Measurements from ENCODE around the gene GABBR2.

The GABBR2 gene

DNA sequence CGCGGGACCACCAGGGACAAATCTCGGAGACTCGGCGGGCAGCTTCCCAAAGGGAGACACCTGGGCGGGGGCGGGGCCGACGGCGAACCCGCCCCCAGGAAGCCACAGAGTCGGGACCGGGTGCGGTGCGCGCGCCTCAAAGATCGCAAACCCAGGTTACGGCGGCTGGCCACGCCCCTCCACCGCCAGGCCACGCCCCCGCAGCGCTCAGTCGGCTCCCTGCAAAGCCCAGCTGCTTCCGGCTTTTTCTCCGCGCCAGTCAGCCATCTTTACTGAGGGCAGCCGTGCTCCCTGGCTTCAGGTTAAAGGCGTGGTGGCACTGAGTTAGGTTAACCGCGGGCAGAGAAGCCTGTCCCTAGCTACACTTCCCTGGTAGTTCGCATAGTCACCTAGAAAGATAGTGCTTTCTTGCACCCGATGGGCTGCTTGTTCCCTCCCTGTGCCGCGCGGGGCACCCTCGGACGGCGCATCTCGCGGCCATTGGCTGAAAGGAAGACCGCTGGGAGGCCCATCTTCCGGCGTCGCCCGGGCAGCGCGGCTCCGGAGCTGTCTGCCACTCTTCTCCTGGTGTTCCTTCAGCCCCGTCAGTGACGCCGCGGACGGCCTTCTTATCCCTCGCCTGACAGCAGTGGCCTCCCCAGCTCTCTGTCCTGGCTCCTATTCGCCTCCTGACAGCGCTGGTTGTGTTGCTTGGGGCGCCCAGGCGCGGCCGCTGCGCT, 453.0 kb downstream of the GABBR2 start, which contains the start of gene TBC1D2:
TBC1D2 (minus strand) TSS at position 72 of the 719 bp plus-strand sequence. CDS start 108 bp downstream, outside the sequence.
- TF ChIP-seq, protein P1, sequence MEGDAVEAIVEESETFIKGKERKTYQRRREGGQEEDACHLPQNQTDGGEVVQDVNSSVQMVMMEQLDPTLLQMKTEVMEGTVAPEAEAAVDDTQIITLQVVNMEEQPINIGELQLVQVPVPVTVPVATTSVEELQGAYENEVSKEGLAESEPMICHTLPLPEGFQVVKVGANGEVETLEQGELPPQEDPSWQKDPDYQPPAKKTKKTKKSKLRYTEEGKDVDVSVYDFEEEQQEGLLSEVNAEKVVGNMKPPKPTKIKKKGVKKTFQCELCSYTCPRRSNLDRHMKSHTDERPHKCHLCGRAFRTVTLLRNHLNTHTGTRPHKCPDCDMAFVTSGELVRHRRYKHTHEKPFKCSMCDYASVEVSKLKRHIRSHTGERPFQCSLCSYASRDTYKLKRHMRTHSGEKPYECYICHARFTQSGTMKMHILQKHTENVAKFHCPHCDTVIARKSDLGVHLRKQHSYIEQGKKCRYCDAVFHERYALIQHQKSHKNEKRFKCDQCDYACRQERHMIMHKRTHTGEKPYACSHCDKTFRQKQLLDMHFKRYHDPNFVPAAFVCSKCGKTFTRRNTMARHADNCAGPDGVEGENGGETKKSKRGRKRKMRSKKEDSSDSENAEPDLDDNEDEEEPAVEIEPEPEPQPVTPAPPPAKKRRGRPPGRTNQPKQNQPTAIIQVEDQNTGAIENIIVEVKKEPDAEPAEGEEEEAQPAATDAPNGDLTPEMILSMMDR (IDR thresholded peaks at IDR 0.05; ENCODE audit: low read depth, low read length), result 0 out of 2 replicates have a peak, but pooled peaks have one; percentile 4
- H3K4me3 ChIP-seq (ENCODE audit: low read depth, low read length), result peak within 1 kb of the TSS; percentile 98

DNA sequence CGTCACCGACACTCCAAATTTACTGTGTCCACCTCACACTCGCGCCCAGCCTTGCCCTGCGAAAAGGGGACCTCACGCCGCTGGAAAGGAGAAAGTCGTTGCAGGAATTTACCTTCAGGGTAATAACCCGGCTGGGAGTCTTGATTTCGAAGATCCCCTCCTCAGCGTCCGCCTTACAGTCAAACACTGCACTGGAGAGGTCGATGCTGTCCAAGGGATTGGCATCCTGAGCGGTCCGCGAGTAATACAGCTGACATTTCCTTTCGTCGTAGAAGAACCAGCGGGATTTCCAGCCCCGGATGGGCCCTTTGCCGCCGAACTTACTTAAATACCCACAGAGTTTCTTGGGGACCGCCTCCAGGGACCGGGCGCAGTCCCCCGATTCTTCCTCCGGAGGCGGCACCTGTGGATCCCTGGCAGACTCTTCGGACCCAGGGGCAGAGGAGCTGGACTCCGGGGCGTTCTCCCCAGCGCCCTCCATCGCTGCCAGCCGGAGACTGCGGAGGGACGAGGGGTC, 453.6 kb downstream of the GABBR2 start:
- TF ChIP-seq, protein P1 (IDR thresholded peaks at IDR 0.05; ENCODE audit: low read depth, low read length), result no peak
- H3K4me3 ChIP-seq (ENCODE audit: low read depth, low read length), result peak overlapping the region; percentile 98

DNA sequence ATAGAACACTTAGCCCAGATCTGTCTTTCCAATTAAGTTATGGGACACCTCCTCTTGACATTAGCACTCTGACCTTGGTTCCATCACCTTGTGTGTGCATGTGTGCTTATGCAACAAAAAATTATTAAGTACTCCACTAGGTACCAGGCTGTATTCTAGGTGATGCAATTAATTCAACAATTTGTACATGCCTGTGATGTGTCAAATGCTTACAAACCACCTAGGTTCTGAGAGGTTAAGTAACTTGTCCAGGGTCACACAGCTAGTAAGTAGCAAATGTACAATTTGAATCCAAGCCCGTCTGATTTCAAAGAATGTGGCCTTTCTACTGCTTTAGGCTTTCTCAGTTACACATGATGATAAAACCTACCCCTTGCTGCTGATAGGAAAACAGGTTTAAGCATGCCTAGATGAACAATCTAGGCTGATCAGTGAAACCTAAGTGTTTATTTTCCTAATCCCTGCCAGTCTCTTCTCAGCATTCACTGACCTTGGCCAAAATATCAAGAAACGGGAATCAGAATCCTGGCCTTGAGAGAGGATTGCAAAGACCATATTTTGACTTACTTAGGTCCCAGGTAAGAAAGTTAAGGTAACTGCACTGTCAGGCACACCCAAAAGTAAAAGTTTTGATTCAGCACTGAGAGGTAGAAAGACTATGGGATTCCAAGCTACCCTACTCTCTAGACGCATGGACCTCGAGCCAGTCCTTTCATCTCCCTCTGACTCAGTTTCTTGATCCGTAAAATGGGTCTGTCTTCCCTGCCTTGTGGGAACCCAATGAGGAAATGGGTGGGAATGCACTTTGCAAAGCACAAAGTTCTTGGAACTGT, 454.3 kb downstream of the GABBR2 start:
- H3K4me3 ChIP-seq (ENCODE audit: low read depth, low read length), result peak overlapping the region; percentile 98
- TF ChIP-seq, protein P1 (IDR thresholded peaks at IDR 0.05; ENCODE audit: low read depth, low read length), result no peak

DNA sequence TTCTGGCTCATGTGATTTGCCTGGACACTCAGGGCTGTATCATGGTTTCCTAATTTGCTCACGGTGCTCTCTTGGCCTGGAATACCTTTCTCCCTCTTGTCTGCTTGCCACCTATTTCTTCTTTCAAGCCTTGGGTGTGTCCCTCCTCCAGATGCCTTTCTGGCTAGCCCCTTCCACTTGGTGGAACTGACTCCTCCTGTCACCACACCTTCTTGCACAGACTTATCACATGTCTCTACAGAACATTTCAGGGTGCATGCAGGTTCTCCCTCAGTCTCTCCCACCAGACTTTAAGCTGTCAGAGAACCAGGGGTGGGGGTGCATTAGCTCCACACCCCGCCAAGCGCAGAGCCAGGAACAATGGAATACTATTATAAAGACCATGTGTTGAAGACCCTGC, 455.2 kb downstream of the GABBR2 start:
- peak overlapping the region; percentile 98 for H3K4me3 ChIP-seq (ENCODE audit: low read depth, low read length)
- TF ChIP-seq, protein P1 (IDR thresholded peaks at IDR 0.05; ENCODE audit: low read depth, low read length), result no peak

DNA sequence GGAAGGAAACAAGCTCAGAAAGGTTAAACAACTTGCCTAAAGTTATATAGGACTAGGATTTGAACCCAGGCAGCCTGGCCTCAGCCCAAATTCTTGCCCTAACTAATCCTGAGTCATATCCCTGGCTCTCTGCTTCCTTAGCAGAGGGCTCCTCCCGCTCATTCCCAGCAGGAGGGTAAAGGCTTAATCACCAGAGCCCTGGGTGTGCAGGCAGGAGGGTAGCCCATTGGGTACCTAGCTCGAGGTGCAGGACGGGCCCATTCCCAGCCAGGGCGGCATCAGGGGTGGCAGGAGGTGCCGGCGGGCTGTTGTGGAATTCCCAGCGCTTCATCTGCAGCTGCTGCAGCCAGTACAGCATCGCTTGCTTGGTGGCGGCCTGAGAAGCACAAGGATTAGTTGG, 457.2 kb downstream of the GABBR2 start:
- TF ChIP-seq, protein P1 (IDR thresholded peaks at IDR 0.05; ENCODE audit: low read depth, low read length), result no peak
- H3K4me3 ChIP-seq (ENCODE audit: low read depth, low read length), result no peak overlapping the region

DNA sequence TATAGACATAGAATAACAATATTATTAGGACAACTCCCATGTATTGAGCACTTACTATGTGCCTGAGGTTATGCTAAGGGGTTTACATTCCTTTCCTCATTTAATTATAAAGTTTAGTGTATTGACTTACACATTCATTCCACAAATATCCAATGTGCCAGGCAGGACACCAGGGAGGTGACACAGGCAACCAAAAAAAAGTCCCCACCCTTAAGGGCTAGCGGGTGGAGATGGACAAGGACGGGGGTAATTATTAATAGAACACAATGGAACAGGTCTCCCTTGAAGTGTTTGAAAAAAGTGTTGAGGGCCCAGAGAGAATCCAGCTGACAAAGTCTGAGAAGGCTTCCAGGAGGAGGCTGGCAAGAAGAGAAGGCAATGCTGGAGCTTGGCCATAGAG, 459.0 kb downstream of the GABBR2 start:
- no peak overlapping the region for H3K4me3 ChIP-seq (ENCODE audit: low read depth, low read length)

More for the DNA sequence above, 459.0 kb downstream of the GABBR2 start:
- TF ChIP-seq, protein P1 (IDR thresholded peaks at IDR 0.05; ENCODE audit: low read depth, low read length), result no peak
